Measurements from ENCODE around the gene STAB1. TPM values are rescaled to one million over a fixed set of nuclear protein-coding genes. Genes with fewer than 3 reads are reported as not detected.

STAB1 gene
- total RNA-seq: 10 to 100 TPM in 1 of 3 donors, 1 to 10 TPM in 2; 1.8 to 26.5 (median 5.9) TPM
- total RNA-seq (2013): 8.5 TPM

GRCh38 chr3:52494886-52495495, at the start of gene STAB1:
Gene STAB1 (plus strand): TSS chr3:52495338. CDS start chr3:52495414, 76 bp downstream.
- H3K27ac Mint-ChIP-seq: peak within 1 kb of the TSS; percentile 53 to 68
- H3K4me3 Mint-ChIP-seq: no peak within 1 kb of the TSS
- intact Hi-C loops (cut with micrococcal nuclease): no loop called here
- TF ChIP-seq CTCF (IDR thresholded peaks at IDR 0.05): no peak
- peaks cover 0 to 18% of the 10 kb centered on the region in 2 donors for H3K4me1 Mint-ChIP-seq
- H3K4me3 ChIP-seq (ENCODE audit: low read length): no peak within 1 kb of the TSS
- H3K36me3 Mint-ChIP-seq: no peaks in the 10 kb centered on the region
- no peaks in the 10 kb centered on the region for H3K9me3 Mint-ChIP-seq
- no peaks in the 10 kb centered on the region for H3K27me3 Mint-ChIP-seq (ENCODE audit: low read depth in 2 of 2)
- no peaks in the 10 kb centered on the region for H3K9me3 ChIP-seq (ENCODE audit: control insufficient read depth, insufficient read depth, low read length)
- WGBS (ENCODE audit: insufficient coverage): 24% methylated on average over 25 of the region's 25 CpGs
- no peak within 1 kb of the TSS for H3K27ac ChIP-seq (ENCODE audit: low read length)
- DNase-seq (no peak), ATAC-seq (peak in 2 of 3 donors; percentile 31 to 38)
- peaks cover 26% of the 10 kb centered on the region for H3K36me3 ChIP-seq (ENCODE audit: control insufficient read depth, insufficient read depth, low read length)
- peaks cover 53% of the 10 kb centered on the region for H3K4me1 ChIP-seq (ENCODE audit: control insufficient read depth, insufficient read depth, low read length)
- H3K27me3 ChIP-seq (ENCODE audit: control insufficient read depth, insufficient read depth, low read length): no peaks in the 10 kb centered on the region

- H3K27me3 ChIP-seq (ENCODE audit: control insufficient read depth, insufficient read depth, low read length): no peaks in the 10 kb centered on the region
- Mint-ChIP-seq H3K4me1 (peaks cover 6% of the 10 kb centered on the region in 2 donors), H3K36me3 (no peaks in the 10 kb centered on the region), H3K4me3 (no peak overlapping the region), H3K27me3 (ENCODE audit: low read depth in 2 of 2) (no peaks in the 10 kb centered on the region), H3K9me3 (no peaks in the 10 kb centered on the region), H3K27ac (no peak overlapping the region)
- H3K36me3 ChIP-seq (ENCODE audit: control insufficient read depth, insufficient read depth, low read length): no peaks in the 10 kb centered on the region
- ATAC-seq (no peak), DNase-seq (no peak)
- no peaks in the 10 kb centered on the region for H3K9me3 ChIP-seq (ENCODE audit: control insufficient read depth, insufficient read depth, low read length)
- H3K27ac ChIP-seq (ENCODE audit: low read length): no peak overlapping the region
- intact Hi-C loops (cut with micrococcal nuclease): loop anchor here (5.0 kb wide), 1 partner anchor 224 kb away; no protein-coding TSS in a partner anchor
- no peak overlapping the region for H3K4me3 ChIP-seq (ENCODE audit: low read length)
- no peak for TF ChIP-seq CTCF (IDR thresholded peaks at IDR 0.05)
- peaks cover 12% of the 10 kb centered on the region for H3K4me1 ChIP-seq (ENCODE audit: control insufficient read depth, insufficient read depth, low read length)
- WGBS (ENCODE audit: insufficient coverage): 95% methylated on average over 4 of the region's 4 CpGs
These were observed 49.1 kb upstream of the STAB1 start for GRCh38 chr3:52446042-52446441.

- Histone ChIP-seq H3K9me3 (ENCODE audit: control insufficient read depth, insufficient read depth, low read length) (no peaks in the 10 kb centered on the region), H3K4me3 (ENCODE audit: low read length) (no peak overlapping the region), H3K4me1 (ENCODE audit: control insufficient read depth, insufficient read depth, low read length) (peaks cover 12% of the 10 kb centered on the region), H3K27me3 (ENCODE audit: control insufficient read depth, insufficient read depth, low read length) (no peaks in the 10 kb centered on the region), H3K27ac (ENCODE audit: low read length) (no peak overlapping the region), H3K36me3 (ENCODE audit: control insufficient read depth, insufficient read depth, low read length) (no peaks in the 10 kb centered on the region)
- peak; percentile 99 for TF ChIP-seq CTCF (IDR thresholded peaks at IDR 0.05)
- Mint-ChIP-seq H3K4me1 (peaks cover 6% of the 10 kb centered on the region in 2 donors), H3K9me3 (no peaks in the 10 kb centered on the region), H3K36me3 (no peaks in the 10 kb centered on the region), H3K4me3 (no peak overlapping the region), H3K27ac (no peak overlapping the region), H3K27me3 (ENCODE audit: low read depth in 2 of 2) (no peaks in the 10 kb centered on the region)
- peak; percentile 64 to 86 for DNase-seq
- ATAC-seq: peak; percentile 72 to 80 (median 72)
- 41% methylated on average over 13 of the region's 13 CpGs for WGBS (ENCODE audit: insufficient coverage)
- intact Hi-C loops (cut with micrococcal nuclease): loop anchor here (1.0 to 5.0 kb wide), 3 partner anchors 19 to 225 kb away; no protein-coding TSS in a partner anchor
These were observed 48.3 kb upstream of the STAB1 start for GRCh38 chr3:52446631-52447511.

All from natural killer cell (primary cell).